GM06990 (cell line): ENCODE measurements around the gene SYPL1.

Experiments used
- DNase-seq: peaks from one replicate; pipeline ENCODE4 v3.0.0-alpha.2; 2011; ENCODE audit not compliant: insufficient read length; ENCODE audit errors: extremely low read depth
- H3K27me3 ChIP-seq: replicated peaks from 2 replicates; pipeline ENCODE4 v1.6.0; 2011; ENCODE audit warnings: low read length; ENCODE audit not compliant: control insufficient read depth, insufficient read depth
- H3K36me3 ChIP-seq: 2 replicates; pipeline ENCODE4 v1.5.1; 2011; ENCODE audit warnings: low read length; ENCODE audit not compliant: control insufficient read depth, insufficient read depth
- H3K4me3 ChIP-seq: replicated peaks from 2 replicates; pipeline ENCODE4 v1.5.1; 2011; ENCODE audit warnings: low read depth, mild to moderate bottlenecking, control low read depth, low read length
- CTCF ChIP-seq: IDR thresholded peaks from 2 replicates; pipeline ENCODE4 v1.5.1; 2011; ENCODE audit warnings: low read length, control low read depth, mild to moderate bottlenecking, inconsistent platforms; ENCODE audit not compliant: insufficient read depth, poor library complexity, severe bottlenecking

SYPL1 gene

GRCh38 chr7:106071356-106071998 is 40.6 kb downstream of the SYPL1 start:
- no peak for TF ChIP-seq CTCF
- DNase-seq = peak; percentile 89
- H3K27me3 ChIP-seq = no peaks in the 10 kb centered on the region
- H3K36me3 ChIP-seq = no peaks in the 10 kb centered on the region
- H3K4me3 ChIP-seq = peak overlapping the region; percentile 45

- no peaks in the 10 kb centered on the region for H3K27me3 ChIP-seq
- DNase-seq = no peak
- no peak for TF ChIP-seq CTCF
- H3K4me3 ChIP-seq = no peak overlapping the region; the same call in 1 of the 2 replicates
- no peaks in the 10 kb centered on the region for H3K36me3 ChIP-seq
These were observed 41.4 kb downstream of the SYPL1 start for GRCh38 chr7:106070567-106071254.

- H3K4me3 ChIP-seq = no peak overlapping the region
- DNase-seq = no peak
These were observed 41.9 kb downstream of the SYPL1 start for GRCh38 chr7:106070201-106070551.

DNA sequence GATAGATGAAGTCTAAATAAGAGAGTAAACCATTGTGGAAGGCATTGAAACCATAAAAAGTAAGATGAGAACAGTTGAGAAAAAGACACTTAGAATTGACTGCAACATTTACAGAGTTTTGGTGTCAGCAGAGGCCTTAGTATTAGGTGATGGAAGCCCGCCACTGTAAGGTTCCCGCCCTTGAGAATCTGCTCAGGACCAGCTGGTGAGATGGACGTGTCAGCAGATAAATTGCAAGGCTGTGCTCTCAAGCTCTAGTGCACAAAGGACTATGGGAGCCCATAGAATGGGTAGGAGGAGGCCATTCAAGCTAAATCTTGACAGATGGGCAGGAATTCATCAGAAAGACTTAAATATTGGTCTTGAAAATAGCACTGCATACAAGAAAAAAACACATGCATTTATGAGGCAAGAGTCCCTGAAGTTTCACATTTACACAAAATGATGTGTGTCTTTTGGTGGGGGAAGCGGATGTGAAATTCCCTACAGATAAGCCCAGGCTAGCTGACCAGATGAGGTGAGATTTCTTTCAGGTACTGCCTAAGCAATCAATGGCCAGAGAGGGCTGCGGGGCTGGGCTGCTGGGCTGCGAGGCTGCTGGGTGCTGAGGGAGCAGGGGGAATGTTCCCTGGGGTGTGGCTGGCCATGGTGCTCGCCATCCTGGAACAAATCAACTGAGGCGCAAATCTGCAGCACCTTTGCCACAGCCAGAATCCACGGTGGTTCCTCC is 42.5 kb downstream of the SYPL1 start:
- no peak for TF ChIP-seq CTCF
- no peaks in the 10 kb centered on the region for H3K27me3 ChIP-seq
- peak; percentile 55 for DNase-seq
- H3K36me3 ChIP-seq = no peaks in the 10 kb centered on the region
- no peak overlapping the region for H3K4me3 ChIP-seq

More at GRCh38 chr7:106070201-106070551, 41.9 kb downstream of the SYPL1 start:
- no peaks in the 10 kb centered on the region for H3K27me3 ChIP-seq
- TF ChIP-seq CTCF = no peak
- H3K36me3 ChIP-seq = no peaks in the 10 kb centered on the region

- TF ChIP-seq CTCF = no peak
- no peak overlapping the region for H3K4me3 ChIP-seq
- H3K27me3 ChIP-seq = no peaks in the 10 kb centered on the region
- DNase-seq = no peak
- H3K36me3 ChIP-seq = no peaks in the 10 kb centered on the region
These were observed 43.1 kb downstream of the SYPL1 start for GRCh38 chr7:106068986-106069385.
